ENCODE data around the gene FGF4. TPM values are rescaled to one million over a fixed set of nuclear protein-coding genes. Genes with fewer than 3 reads are reported as not detected.
A peak's percentile ranks its signal among the peaks of the same experiment; 100 is the strongest.

The FGF4 gene
- total and polyA plus RNA-seq, 4 donors: not detected

DNA sequence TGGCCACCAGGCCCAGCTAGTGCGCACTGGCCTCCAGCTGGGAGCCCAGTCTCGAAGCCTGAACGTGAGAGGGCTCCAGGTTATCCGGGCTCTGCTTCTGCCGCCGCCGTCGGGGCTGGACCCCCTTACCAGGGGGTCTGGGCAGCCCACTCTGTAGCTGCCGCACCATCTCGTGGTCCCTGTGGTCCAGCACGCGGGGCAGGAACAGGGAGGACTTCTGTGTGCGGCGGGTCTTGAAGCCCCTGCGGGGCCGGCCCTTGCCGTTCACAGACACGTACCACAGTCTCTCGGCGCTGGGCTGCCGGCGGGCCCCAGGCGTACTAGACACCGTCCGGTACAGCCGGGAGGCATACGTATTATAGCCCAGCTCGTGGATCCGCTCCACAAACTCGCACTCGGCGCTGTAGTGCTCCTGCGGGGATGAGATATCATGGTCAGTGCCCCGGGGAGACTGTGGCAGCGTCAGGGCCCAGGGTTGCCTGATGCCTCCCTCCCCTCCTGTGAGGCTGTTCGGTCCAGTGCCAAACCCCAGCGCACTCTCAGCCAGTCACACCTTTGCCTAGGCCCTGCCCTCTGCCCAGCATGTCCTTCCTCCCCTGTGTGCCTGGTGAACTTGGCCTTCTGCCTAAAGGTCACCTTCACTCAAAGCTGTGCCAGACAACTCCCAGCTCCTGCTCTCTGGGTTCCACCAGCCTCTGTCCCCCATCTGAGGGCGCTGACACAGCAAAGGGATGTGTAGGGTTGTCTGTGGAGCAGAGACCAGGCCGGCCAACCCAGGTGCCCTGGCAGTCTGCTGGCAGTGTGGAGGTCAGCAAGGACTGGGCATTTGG is 35.4 kb upstream of the FGF4 start:
- Histone ChIP-seq H3K9me3 (ENCODE audit: control insufficient read depth in 4 of 4, low read length in 3 of 4) (no peaks in the 10 kb centered on the region), H3K36me3 (ENCODE audit: control insufficient read depth in 4 of 4, insufficient read depth in 3 of 4, low read depth in 1 of 4, low read length in 3 of 4) (no peaks in the 10 kb centered on the region), H3K27me3 (ENCODE audit: control insufficient read depth in 4 of 4, insufficient read depth in 4 of 4, low read length in 3 of 4) (peaks cover 0 to 2% (median 0%) of the 10 kb centered on the region in 4 donors), H3K4me1 (ENCODE audit: control insufficient read depth in 4 of 4, insufficient read depth in 4 of 4, low read length in 3 of 4) (peaks cover 0 to 9% (median 4%) of the 10 kb centered on the region in 4 donors), H3K4me3 (ENCODE audit: low read depth in 1 of 3, low read length in 3 of 3) (no peak overlapping the region), H3K27ac (ENCODE audit: low read depth in 1 of 2, low read length in 2 of 2) (no peak overlapping the region), H3K9ac (ENCODE audit: low read depth in 1 of 2, low read length in 2 of 2) (no peak overlapping the region)
- TF ChIP-seq HNF4A (conservative IDR thresholded peaks at IDR 0.05): peak in 1 of 2 donors; percentile 54
- TF ChIP-seq, protein P1, sequence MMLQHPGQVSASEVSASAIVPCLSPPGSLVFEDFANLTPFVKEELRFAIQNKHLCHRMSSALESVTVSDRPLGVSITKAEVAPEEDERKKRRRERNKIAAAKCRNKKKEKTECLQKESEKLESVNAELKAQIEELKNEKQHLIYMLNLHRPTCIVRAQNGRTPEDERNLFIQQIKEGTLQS (IDR thresholded peaks at IDR 0.05): no peak
- TF ChIP-seq, protein P2, sequence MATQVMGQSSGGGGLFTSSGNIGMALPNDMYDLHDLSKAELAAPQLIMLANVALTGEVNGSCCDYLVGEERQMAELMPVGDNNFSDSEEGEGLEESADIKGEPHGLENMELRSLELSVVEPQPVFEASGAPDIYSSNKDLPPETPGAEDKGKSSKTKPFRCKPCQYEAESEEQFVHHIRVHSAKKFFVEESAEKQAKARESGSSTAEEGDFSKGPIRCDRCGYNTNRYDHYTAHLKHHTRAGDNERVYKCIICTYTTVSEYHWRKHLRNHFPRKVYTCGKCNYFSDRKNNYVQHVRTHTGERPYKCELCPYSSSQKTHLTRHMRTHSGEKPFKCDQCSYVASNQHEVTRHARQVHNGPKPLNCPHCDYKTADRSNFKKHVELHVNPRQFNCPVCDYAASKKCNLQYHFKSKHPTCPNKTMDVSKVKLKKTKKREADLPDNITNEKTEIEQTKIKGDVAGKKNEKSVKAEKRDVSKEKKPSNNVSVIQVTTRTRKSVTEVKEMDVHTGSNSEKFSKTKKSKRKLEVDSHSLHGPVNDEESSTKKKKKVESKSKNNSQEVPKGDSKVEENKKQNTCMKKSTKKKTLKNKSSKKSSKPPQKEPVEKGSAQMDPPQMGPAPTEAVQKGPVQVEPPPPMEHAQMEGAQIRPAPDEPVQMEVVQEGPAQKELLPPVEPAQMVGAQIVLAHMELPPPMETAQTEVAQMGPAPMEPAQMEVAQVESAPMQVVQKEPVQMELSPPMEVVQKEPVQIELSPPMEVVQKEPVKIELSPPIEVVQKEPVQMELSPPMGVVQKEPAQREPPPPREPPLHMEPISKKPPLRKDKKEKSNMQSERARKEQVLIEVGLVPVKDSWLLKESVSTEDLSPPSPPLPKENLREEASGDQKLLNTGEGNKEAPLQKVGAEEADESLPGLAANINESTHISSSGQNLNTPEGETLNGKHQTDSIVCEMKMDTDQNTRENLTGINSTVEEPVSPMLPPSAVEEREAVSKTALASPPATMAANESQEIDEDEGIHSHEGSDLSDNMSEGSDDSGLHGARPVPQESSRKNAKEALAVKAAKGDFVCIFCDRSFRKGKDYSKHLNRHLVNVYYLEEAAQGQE (IDR thresholded peaks at IDR 0.05): no peak
- no peak for TF ChIP-seq TAF1 (conservative IDR thresholded peaks at IDR 0.05)
- no peak for TF ChIP-seq YY1 (IDR thresholded peaks at IDR 0.05)
- peak; percentile 54 to 80 for TF ChIP-seq RXRA (IDR thresholded peaks at IDR 0.05)
- 86% methylated on average over 39 of the region's 39 CpGs for WGBS
- no peak for DNase-seq (ENCODE audit: low spot score)

DNA sequence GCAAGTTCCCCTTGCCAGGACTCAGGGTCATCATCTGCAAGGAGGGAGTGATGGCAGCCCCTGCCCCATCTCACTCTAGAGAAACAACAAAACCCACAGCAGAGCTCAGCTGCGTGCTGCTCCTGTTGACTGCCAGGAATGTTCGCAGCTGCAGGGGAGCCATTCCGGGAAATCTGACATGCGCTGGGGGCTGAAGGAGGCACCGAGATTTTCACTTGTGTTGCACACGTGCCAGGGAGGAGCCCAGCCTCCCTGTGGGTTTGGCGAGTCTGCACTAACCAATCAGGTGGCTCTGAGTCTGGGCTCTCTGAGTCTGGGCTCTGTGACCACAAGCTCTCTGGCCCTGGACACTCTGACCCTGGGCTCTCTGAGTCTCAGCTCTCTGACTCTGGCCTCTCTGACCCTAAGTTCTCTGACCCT is 33.5 kb upstream of the FGF4 start:
- no peaks in the 10 kb centered on the region for H3K36me3 ChIP-seq (ENCODE audit: control insufficient read depth in 4 of 4, insufficient read depth in 3 of 4, low read depth in 1 of 4, low read length in 3 of 4)
- no peak overlapping the region for H3K27ac ChIP-seq (ENCODE audit: low read depth in 1 of 2, low read length in 2 of 2)
- H3K9ac ChIP-seq (ENCODE audit: low read depth in 1 of 2, low read length in 2 of 2): no peak overlapping the region
- H3K27me3 ChIP-seq (ENCODE audit: control insufficient read depth in 4 of 4, insufficient read depth in 4 of 4, low read length in 3 of 4): no peaks in the 10 kb centered on the region
- DNase-seq (ENCODE audit: low spot score): no peak
- H3K4me1 ChIP-seq (ENCODE audit: control insufficient read depth in 4 of 4, insufficient read depth in 4 of 4, low read length in 3 of 4): peaks cover 0 to 9% (median 4%) of the 10 kb centered on the region in 4 donors
- H3K4me3 ChIP-seq (ENCODE audit: low read depth in 1 of 3, low read length in 3 of 3): no peak overlapping the region
- WGBS: 59% methylated on average over 7 of the region's 7 CpGs
- H3K9me3 ChIP-seq (ENCODE audit: control insufficient read depth in 4 of 4, low read length in 3 of 4): no peaks in the 10 kb centered on the region
- TF ChIP-seq SP1 (IDR thresholded peaks at IDR 0.05) (no peak), RXRA (IDR thresholded peaks at IDR 0.05) (peak; percentile 23 to 77), FOXA2 (IDR thresholded peaks at IDR 0.05) (no peak), HNF4A (conservative IDR thresholded peaks at IDR 0.05) (no peak)

DNA sequence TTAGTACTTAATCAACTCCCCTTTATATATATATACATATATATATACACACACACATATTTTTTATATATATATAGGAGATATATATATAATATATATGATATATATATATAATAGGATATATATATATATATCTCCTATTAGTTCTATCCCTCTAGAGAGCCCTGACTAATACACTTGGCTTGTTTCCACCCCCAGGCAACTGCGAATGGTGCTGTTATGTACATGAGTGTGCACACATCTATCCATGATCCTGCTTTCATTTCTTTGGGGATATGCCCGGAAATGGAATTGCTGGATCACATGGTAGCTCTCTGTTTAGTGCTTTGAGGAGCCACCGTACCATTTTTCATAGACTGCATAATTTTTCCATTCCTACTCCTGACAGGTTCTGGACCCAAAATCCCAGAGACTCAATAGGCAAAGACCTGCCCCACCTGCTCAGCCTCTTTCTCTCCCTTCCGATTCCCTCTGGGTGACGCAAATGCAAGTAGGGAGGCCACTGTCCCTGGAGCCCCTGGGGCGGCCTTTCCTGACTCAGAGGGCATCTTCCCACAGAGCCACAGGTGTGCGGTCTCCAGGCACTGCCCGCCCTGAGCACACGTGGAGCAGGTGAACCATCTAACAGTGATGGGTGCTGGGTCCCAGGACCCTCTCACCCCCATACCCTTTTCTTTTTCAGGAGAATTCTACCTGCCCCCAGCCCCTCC is 32.1 kb upstream of the FGF4 start:
- no peaks in the 10 kb centered on the region for H3K36me3 ChIP-seq (ENCODE audit: control insufficient read depth in 4 of 4, insufficient read depth in 3 of 4, low read depth in 1 of 4, low read length in 3 of 4)
- H3K9ac ChIP-seq (ENCODE audit: low read depth in 1 of 2, low read length in 2 of 2): no peak overlapping the region
- DNase-seq (ENCODE audit: low spot score): no peak
- no peak overlapping the region for H3K27ac ChIP-seq (ENCODE audit: low read depth in 1 of 2, low read length in 2 of 2)
- 94% methylated on average over 9 of the region's 9 CpGs for WGBS
- H3K9me3 ChIP-seq (ENCODE audit: control insufficient read depth in 4 of 4, low read length in 3 of 4): no peaks in the 10 kb centered on the region
- H3K4me3 ChIP-seq (ENCODE audit: low read depth in 1 of 3, low read length in 3 of 3): no peak overlapping the region
- H3K27me3 ChIP-seq (ENCODE audit: control insufficient read depth in 4 of 4, insufficient read depth in 4 of 4, low read length in 3 of 4): no peaks in the 10 kb centered on the region
- peaks cover 0 to 9% (median 4%) of the 10 kb centered on the region in 4 donors for H3K4me1 ChIP-seq (ENCODE audit: control insufficient read depth in 4 of 4, insufficient read depth in 4 of 4, low read length in 3 of 4)
- TF ChIP-seq HNF4A (conservative IDR thresholded peaks at IDR 0.05) (no peak), YY1 (IDR thresholded peaks at IDR 0.05) (no peak), RAD21 (IDR thresholded peaks at IDR 0.05) (no peak), TAF1 (conservative IDR thresholded peaks at IDR 0.05) (no peak), SP1 (IDR thresholded peaks at IDR 0.05) (no peak), GABPA (IDR thresholded peaks at IDR 0.05 in 1 of 2, conservative IDR thresholded peaks at IDR 0.05 in 1 of 2) (no peak), HNF4G (IDR thresholded peaks at IDR 0.05) (no peak), FOXA2 (IDR thresholded peaks at IDR 0.05) (no peak), RXRA (IDR thresholded peaks at IDR 0.05) (no peak), EGR1 (IDR thresholded peaks at IDR 0.05; ENCODE audit: low read depth in 2 of 2) (no peak)
- TF ChIP-seq, protein P1 (IDR thresholded peaks at IDR 0.05): no peak
- TF ChIP-seq, protein P3, sequence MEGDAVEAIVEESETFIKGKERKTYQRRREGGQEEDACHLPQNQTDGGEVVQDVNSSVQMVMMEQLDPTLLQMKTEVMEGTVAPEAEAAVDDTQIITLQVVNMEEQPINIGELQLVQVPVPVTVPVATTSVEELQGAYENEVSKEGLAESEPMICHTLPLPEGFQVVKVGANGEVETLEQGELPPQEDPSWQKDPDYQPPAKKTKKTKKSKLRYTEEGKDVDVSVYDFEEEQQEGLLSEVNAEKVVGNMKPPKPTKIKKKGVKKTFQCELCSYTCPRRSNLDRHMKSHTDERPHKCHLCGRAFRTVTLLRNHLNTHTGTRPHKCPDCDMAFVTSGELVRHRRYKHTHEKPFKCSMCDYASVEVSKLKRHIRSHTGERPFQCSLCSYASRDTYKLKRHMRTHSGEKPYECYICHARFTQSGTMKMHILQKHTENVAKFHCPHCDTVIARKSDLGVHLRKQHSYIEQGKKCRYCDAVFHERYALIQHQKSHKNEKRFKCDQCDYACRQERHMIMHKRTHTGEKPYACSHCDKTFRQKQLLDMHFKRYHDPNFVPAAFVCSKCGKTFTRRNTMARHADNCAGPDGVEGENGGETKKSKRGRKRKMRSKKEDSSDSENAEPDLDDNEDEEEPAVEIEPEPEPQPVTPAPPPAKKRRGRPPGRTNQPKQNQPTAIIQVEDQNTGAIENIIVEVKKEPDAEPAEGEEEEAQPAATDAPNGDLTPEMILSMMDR (IDR thresholded peaks at IDR 0.05; ENCODE audit: low read depth, low read length, missing input control): no peak
- TF ChIP-seq, protein P2 (IDR thresholded peaks at IDR 0.05): no peak
